ENCODE results near the gene ADARB2.

ADARB2 gene

GRCh38 chr10:1581189-1581588, 156.1 kb downstream of the ADARB2 start:
- DNase-seq: no peak

- DNase-seq: no peak
Observed at GRCh38 chr10:1579671-1580070, 157.7 kb downstream of the ADARB2 start.

GRCh38 chr10:1579141-1579491, 158.2 kb downstream of the ADARB2 start:
- DNase-seq: no peak

DNA sequence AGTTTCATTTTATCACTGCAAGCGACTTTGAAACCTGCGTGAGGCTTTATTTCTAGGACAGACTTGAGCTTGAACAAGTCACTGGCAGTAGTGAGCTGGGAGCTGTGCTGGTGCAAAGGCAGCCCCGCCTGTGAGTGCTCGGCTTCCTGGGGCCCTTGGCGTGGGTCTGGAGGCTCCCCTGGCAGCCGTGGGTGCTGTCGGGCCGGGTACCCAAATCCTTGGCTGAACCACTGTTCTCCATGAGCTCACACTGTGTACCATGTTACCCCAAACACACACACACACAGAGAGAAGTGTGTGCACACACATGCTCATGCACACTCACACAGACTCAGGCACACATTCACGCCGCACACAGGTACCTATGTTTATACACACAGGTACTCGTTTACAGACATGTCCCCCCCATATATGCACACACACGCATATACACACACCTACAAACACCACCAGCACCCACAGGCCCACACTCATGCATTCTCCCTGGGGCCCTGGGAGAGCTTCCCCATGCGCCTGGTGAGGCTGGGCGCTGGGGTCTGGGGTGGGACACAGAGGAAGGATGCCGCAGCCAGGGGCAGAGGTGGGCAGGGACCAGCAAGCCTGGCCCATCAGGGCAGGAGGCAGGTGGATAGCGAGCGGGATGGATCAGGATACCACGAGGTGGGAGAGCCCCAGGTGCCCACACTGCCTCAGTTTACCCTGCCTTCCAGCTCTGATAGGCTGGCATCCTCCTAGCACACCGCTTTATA, 158.8 kb downstream of the ADARB2 start:
- no peak for DNase-seq

DNA sequence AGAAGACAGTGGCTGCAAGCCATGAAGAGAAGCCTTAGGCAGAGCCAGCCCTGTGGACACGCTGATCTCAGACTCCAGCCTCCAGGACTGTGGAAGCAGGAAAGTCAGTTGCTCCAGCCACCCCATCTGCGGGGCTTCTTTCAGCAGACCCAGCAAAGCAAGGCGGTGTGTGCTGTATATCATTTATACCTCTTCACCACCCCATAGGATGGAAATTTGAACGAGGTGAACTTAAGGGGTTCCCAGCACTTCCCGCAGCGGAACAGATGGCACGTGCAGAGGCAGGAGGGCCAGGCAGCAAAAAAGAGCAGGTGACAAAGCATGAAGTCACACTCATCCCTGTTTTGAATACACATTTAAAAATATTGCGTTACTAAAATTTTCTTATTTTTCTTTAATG, 159.4 kb downstream of the ADARB2 start:
- DNase-seq: no peak

DNA sequence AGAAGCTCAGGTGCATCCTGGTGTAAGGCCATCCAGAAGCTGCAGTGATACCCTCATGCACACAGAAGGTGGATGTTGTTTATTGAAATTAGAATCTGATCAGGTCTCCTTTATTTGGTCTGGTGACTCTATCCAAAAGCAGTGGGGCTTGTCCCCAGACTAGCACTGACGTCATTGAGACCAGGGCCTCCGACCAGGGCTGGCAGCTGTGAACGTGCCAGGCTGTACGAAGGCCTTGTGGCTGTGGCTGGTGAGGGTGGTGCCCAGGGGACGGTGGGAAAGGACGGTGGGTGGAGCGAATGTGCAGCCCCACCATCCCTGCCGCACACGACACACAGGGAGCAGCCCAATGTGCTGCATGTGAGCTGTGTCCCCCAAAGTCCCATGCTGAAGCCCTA, 160.0 kb downstream of the ADARB2 start:
- no peak for DNase-seq

DNA sequence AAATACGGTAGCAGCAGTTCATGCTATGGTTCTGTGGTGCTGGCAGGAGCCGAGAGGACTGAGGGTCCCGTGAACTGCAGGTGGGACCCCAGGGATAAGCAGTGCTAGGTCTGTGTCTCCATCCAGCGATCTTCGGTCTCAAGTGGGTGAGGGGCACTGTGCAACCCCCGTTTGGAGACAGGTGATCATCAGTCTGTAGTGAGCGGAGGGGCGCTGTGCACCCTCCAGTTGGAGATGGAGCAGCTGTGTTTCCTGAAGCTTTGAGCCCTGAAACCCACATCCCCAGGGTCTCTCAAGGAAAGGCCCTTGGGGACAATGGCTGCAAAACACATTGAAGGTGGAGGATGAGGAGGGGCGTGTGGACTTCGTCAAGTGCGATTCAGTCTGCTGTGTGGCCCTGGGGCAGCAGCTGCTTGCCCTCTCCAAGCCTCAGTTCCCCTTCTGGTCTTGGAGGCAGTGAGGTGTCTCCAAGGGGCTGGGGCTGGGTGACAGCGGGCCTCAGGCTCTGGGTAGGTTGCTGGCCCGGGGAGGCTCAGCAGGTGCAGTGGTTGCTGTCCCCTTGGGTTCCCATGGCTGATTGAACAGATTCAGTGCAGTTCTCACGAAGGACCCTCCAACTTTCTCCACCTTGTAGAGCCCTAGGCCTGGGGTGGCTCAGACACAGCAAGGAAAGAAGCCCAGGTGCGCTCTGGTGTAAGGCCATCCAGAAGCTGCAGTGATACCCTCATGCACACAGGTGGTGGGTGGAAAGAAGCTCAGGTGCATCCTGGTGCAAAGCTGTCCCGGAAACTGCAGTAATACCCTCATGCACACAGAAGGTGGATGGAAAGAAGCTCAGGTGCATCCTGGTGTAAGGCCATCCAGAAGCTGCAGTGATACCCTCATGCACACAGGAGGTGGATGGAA, 160.6 kb downstream of the ADARB2 start:
- DNase-seq: no peak

DNA sequence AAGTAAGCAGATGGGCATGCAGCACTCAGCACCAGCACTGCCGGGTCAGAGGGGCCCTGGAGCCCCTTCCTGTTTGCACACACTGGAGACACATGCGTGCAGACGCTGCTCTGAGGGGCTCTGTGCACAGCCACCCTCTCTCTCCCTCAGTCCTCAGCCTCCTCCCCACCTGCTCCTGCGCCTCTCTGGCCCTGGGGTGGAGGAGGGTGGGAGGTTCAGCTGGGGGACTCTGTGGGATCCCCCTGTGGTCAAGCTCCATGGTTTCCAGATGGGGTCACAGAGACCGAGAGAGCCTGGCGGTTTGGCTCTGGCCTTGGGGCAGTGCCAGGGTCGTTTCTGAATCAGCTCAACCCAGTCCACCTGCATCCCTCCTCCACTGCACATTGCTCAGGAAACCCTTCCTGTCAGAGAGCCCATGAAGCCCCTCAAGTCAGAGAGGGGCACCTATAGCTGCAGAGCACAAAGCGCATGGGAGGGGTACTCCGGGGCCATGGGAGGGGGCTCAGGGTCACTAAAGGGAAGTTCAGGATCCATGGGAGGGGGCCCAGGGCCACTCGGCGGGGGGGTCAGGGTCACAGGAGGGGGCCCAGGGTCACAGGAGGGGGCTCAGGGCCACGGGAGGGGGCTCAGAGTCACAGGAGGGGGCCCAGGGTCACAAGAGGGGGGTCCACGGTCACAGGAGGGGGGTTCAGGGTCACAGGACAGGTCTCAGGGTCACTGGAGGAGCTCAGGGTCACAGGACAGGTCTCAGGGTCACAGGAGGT, 161.7 kb downstream of the ADARB2 start:
- DNase-seq: no peak

DNA sequence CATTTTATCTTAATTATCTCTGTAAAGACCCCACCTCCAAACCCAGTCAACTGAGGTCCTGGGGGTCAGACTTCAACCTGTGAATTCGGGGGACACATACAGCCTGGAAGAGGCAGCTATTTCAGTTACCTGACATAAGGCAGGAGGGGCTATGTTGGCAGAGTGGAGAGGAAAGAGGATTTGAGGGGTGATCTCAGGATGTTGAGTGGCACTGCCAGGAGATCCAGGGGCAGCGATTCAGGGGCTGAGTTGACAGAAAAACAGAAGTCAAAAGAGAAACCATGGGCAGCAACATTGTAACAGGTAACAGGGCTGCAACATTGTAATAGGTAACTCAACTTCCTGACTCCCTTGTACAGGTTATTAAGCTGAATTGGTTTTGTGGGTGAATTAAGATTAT, 162.6 kb downstream of the ADARB2 start:
- DNase-seq: no peak

DNA sequence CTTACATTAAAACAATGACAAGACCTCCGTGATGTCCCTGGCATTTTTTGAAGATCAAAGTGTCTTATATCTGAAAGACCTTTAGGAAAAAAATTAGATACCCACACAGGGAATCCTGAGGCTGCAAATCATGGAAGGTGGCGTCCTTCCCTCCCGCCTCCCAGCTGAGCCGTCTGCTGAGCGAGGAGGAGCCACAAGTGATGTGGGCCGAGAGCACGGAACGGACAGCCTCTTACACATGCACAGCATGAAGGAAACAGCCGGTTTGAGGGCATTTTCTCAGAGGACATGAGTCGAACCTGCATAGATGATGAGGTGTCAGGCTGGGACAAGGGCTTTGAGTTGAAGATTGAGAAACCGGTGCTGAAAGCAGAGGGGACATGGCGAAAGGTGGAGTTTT, 163.3 kb downstream of the ADARB2 start:
- no peak for DNase-seq

GRCh38 chr10:1573334-1573969, 163.9 kb downstream of the ADARB2 start:
- no peak for DNase-seq

DNA sequence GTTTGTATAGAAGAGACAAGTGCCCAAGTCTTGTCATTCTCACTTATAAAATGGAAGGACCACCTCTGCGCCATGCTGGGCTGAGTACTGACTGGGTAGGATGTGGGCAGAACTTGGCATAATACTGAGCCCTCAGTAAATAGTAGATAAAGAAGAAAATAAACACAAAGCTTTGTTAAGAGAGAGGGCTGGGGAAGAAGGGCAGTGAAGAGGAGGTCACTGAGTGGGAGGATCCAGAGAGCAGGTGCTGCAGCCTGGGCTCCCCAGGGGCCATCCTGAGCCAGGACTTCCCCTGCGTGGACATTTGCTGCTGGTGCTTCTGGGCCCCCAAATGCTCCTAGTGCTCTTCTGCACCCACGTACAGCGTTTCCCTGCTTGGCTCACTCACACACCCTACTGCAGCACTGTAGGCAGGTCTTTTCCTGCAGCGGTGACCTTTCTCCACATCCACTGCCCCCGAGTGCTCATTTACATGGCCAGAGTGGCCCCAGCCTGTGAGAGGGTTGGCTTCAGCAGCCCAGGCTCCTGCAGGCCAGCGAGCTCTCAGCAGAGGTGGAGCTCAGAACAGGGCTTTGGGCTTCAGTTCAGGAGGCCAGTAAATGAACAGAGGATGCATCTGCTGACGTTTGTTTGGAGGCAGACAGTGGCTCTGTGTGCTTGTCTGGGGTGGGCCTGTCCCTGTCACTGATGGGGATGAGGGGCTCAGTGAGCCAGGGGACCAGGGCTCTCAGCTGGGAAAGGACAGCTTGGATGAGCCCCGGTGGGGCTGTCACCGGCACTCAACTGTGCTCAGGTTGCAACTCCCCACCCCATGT, 164.6 kb downstream of the ADARB2 start:
- DNase-seq: no peak

- no peak for DNase-seq
Observed at GRCh38 chr10:1571587-1572237, 165.6 kb downstream of the ADARB2 start.

GRCh38 chr10:1570416-1571051, 166.8 kb downstream of the ADARB2 start:
- DNase-seq: no peak

DNA sequence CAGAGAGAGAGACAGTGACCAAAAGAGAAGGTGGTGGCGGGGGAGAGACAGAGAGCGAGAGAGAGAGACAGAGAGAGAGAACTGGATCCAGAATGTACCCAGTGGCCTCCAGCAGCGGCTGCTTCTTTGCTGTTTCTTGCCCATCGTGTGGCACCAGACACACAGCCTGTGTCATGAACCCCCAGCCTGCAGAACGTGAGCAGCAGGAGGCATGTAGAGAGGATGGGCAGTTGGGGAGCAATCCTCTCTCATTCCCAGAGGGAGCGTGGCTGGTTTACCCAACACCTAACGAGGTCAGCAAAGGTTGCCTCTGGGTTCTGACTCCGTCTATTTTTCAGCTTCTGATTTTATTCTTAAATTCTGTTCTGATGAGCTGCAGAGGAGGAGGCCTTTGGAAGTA, 168.1 kb downstream of the ADARB2 start:
- DNase-seq: no peak

GRCh38 chr10:1567742-1568495, 169.4 kb downstream of the ADARB2 start:
- DNase-seq: no peak

DNA sequence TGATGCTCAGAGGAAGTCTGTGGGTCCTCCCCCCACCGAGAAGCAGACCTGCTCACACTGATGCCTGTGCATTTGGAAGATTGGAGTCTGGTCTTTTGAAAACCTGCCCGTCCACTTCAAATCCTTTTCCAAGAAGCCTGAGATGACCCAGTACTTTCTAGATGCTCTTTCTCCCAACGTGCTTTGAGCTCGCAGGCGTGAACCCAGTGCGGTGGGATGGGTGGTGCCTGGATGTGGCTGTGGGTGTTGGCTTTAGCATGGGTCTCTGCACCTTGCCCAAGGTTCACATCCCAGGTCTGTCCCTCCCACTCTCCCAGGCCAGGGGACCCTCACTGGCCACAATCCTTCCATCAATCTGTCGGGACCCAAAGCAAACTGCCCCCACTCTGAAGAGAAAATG, 170.2 kb downstream of the ADARB2 start:
- no peak for DNase-seq

- no peak for DNase-seq
Observed at GRCh38 chr10:1564791-1565190, 172.5 kb downstream of the ADARB2 start.

GRCh38 chr10:1563028-1563427, 174.3 kb downstream of the ADARB2 start:
- no peak for DNase-seq

DNA sequence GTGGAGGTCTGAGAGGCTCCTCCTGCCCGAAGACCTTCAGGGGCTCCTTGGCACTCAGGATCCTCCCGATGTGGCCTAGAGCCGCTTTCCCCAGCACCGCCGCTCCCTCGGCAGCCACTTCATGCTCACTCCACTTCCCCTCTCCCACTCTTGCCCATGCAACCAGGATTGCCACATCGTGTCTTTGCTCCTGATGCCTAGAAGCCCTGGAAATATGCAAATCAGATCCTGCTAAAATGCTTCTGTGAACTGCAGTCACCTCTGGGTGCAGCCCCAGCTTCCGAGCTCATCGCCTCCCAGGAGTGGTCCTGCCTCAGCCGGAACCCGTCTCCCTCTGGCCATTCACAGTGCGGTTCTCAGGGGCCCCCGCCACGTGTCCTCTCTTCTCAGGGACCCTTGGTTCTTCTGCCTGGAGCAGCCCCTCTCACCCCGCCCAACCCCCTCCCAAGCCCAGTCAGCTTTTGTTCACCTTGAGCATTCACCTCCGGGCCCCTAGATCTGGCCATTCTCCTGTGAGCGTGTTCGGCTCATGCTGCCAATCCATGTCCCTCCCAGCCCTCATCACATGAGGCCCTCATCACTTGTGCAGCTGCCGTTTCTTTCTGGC, 175.5 kb downstream of the ADARB2 start:
- no peak for DNase-seq

Data from CD4-positive, alpha-beta T cell treated with Interferon gamma for 1 hour (primary cell).